Colonic mucosa (tissue), 4 donors: Measurements from ENCODE around the gene HSPBAP1. TPM values are rescaled to one million over a fixed set of nuclear protein-coding genes. Genes with fewer than 3 reads are reported as not detected.

Experiments
- DNase-seq: peaks from one replicate; pipeline ENCODE4 v3.0.0-alpha.2; 2020
- H3K27ac ChIP-seq: fragments of 200-600 bp; one replicate; pipeline ENCODE4 v1.8.0; 2021
- H3K27me3 ChIP-seq: fragments of 200-600 bp; one replicate; pipeline ENCODE4 v1.8.0; 2021
- H3K36me3 ChIP-seq: fragments of 200-600 bp; one replicate; pipeline ENCODE4 v1.8.0; 2021
- H3K4me1 ChIP-seq: fragments of 200-600 bp; one replicate; pipeline ENCODE4 v1.8.0; 2021; ENCODE audit warnings: mild to moderate bottlenecking
- H3K4me3 ChIP-seq: fragments of 200-600 bp; one replicate; pipeline ENCODE4 v1.8.0; 2021
- H3K9ac ChIP-seq, 2 donors: one replicate each; pipeline ENCODE4 v1.7.0; 2013; ENCODE audit warnings: control low read depth in 2 of 2, low read depth in 2 of 2, low read length in 2 of 2
- H3K9me3 ChIP-seq: fragments of 200-600 bp; one replicate; pipeline ENCODE4 v1.8.0; 2021
- intact Hi-C: fragments of 100-400 bp; cut with DNase I; formaldehyde crosslinking; loops from one replicate; pipeline ENCODE4 v1.14.1; 2022
- total RNA-seq, 2 donors: library from RNA; stranded (reverse); fragmentation: NEBNext Ultra II Directional in 1 of 2; extraction: Animal tissue kit (Norgen Biotek cat#: 25700) in 1 of 2; gene quantifications; one replicate each; pipeline ENCODE4 v1.2.1, GENCODE V29; 2021
- TF ChIP-seq, protein P1 (sequence below): fragments of 200-600 bp; IDR thresholded peaks from one replicate; pipeline ENCODE4 v1.8.0; 2022; ENCODE audit warnings: antibody characterized with exemption, mild to moderate bottlenecking
- donor health status: healthy.
- donor health status: DM: no; HTN: no; CAD: no.
- donor health status: DM: no; HTN: no; CAD: no.

The HSPBAP1 gene
- total RNA-seq, 2 donors from 2014 or later, result 4.1 to 5.7 TPM

DNA sequence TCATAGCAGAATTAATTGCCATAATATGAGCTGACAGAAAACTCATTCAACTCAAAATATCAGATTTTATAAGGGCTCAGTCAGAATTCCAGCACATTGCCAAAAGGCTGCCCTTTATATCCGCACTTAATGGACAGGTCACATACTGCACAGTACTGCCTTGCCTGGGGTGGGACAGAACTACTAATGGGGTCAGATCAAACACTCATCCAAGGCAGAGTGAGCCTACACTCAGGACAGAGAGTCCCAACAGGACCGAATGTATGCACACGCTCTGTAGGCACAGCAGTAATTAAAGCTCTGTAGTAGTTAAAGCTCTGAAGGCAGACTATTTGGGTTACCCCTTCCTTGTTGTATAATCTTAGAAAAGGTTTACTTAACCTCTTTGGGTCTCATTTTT, 27.2 kb downstream of the HSPBAP1 start:
- no peak overlapping the region for H3K4me3 ChIP-seq
- H3K27me3 ChIP-seq, result no peaks in the 10 kb centered on the region
- TF ChIP-seq, protein P1, sequence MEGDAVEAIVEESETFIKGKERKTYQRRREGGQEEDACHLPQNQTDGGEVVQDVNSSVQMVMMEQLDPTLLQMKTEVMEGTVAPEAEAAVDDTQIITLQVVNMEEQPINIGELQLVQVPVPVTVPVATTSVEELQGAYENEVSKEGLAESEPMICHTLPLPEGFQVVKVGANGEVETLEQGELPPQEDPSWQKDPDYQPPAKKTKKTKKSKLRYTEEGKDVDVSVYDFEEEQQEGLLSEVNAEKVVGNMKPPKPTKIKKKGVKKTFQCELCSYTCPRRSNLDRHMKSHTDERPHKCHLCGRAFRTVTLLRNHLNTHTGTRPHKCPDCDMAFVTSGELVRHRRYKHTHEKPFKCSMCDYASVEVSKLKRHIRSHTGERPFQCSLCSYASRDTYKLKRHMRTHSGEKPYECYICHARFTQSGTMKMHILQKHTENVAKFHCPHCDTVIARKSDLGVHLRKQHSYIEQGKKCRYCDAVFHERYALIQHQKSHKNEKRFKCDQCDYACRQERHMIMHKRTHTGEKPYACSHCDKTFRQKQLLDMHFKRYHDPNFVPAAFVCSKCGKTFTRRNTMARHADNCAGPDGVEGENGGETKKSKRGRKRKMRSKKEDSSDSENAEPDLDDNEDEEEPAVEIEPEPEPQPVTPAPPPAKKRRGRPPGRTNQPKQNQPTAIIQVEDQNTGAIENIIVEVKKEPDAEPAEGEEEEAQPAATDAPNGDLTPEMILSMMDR, result no peak
- DNase-seq, result no peak
- no peak overlapping the region for H3K9ac ChIP-seq
- H3K36me3 ChIP-seq, result no peaks in the 10 kb centered on the region
- intact Hi-C loops, result no loop called here
- no peak overlapping the region for H3K27ac ChIP-seq
- H3K4me1 ChIP-seq, result no peaks in the 10 kb centered on the region
- no peaks in the 10 kb centered on the region for H3K9me3 ChIP-seq

DNA sequence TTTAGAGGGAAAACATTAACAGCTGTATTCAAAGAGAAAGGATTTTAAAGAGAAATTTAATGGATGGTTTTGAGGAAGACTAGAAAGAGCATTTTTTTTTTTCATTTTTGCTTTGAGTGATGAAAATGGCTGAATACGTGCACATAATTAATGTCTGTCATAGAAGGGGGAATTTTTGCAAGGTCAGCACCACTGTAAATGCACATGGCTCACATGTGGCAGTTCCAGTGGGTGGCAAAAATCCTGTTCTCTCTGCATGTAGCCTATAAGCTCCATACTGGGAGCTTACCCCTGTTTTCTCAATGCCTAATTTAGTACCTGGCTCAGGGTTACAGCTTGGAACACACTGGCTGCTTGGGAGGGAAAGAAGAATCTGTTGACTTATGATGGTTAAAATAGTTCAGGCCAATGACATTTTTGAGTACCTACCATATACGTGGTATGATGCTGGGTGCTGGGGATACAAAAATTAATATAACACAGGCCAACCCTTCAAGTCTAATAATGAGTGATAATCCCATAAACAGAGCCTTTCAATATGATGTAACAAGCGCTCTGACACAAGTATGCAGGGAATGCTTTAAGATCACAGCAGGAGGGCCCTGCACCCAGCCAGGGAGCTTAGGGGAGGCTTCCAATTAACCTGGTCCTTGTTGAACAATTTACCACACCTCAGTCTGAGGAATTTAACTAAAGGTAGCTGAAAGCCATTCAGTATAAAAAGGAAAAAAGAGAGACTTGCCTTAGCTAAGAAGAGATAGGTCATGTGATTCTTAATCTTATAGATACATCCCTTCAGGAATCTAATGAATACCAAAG, 33.0 kb downstream of the HSPBAP1 start:
- no peaks in the 10 kb centered on the region for H3K36me3 ChIP-seq
- no peak for DNase-seq

DNA sequence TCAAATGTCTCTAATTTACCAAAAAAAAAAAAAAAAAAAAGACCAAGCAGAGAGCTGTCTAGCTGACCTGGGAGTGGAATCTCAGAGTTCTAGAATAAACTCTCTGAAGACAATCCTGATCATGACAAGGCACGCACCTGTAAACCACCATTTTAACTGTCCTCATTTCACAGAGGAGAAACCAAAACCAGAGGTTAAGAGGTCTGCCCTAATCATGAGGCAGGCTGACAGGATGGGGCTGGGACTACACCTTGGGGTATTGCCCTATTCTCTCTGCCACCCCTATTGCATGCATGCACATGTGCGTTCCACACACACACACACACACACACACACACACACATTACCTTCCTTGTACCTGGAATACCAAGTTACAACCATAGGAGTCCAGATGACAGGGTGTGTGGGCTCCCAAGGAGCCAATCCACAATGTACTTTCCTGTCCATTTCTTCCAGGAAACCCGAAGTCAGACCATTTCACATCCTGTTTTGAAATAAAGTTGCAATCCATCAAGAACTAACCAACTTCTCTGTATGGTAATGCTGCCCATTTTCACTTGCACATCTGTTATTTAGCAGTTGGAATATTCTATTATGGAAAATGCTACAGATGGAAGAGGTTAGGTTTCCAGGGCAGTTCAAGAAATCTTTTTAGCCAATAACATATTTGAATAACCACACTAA, 34.6 kb downstream of the HSPBAP1 start:
- Histone ChIP-seq H3K27ac (no peak overlapping the region), H3K4me3 (no peak overlapping the region), H3K36me3 (no peaks in the 10 kb centered on the region), H3K4me1 (no peaks in the 10 kb centered on the region), H3K9me3 (no peaks in the 10 kb centered on the region), H3K27me3 (no peaks in the 10 kb centered on the region), H3K9ac (no peak overlapping the region)
- DNase-seq, result no peak
- intact Hi-C loops, result loop anchor here (10.0 kb wide), 2 partner anchors 186 to 266 kb away; partner anchors contain the start of gene SEMA5B
- TF ChIP-seq, protein P1, result no peak

More for the DNA sequence above, 33.0 kb downstream of the HSPBAP1 start:
- H3K27ac ChIP-seq, result no peak overlapping the region
- intact Hi-C loops, result no loop called here
- H3K4me1 ChIP-seq, result no peaks in the 10 kb centered on the region
- TF ChIP-seq, protein P1, result no peak
- H3K27me3 ChIP-seq, result no peaks in the 10 kb centered on the region
- no peak overlapping the region for H3K4me3 ChIP-seq
- H3K9ac ChIP-seq, result no peak overlapping the region
- no peaks in the 10 kb centered on the region for H3K9me3 ChIP-seq

DNA sequence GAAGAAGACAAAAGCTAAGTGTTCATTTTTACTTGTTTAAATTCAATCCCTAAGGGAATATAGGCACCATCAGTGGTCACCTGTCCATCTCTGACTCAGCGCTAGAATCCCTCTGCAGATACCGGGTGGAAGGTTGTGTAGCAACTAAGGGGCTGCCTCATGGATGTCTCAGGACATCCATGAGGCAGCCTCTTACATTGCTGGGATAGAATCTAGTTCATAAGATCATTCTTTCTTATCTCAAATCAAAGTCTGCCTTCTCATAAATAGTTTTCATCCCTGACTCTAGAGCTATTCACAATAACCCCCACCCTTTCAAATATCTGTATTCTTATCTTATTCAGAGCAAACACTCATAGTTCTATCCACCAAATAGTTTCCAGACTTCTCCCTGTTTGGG, 38.1 kb downstream of the HSPBAP1 start:
- Histone ChIP-seq H3K9me3 (no peaks in the 10 kb centered on the region), H3K27me3 (no peaks in the 10 kb centered on the region), H3K4me3 (no peak overlapping the region), H3K9ac (no peak overlapping the region), H3K36me3 (no peaks in the 10 kb centered on the region), H3K4me1 (no peaks in the 10 kb centered on the region), H3K27ac (no peak overlapping the region)
- intact Hi-C loops, result loop anchor here (10.0 kb wide), 2 partner anchors 189 to 269 kb away; partner anchors contain the start of gene SEMA5B
- no peak for DNase-seq
- TF ChIP-seq, protein P1, result no peak

DNA sequence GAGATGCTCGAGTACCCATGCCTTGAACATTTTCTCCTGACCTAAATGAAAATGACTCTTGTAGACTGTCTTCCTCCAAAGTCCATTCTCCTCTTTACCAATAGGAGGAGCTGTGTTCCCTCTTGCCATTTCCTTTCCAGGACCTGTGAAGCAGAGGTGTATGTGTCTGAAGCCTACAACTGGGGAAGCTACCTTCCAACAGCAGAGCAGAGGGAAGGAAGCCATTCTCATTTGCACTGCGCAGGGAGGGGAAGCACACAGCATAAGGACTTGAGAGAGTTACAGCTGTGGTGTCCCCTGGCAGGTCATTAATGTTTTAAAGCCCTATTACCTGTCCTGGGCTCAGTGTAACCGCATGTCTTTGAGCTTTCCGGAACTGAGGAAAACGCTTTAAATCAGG, 38.7 kb downstream of the HSPBAP1 start:
- no peak overlapping the region for H3K4me3 ChIP-seq
- H3K27ac ChIP-seq, result no peak overlapping the region
- H3K9me3 ChIP-seq, result no peaks in the 10 kb centered on the region
- H3K36me3 ChIP-seq, result no peaks in the 10 kb centered on the region
- H3K27me3 ChIP-seq, result no peaks in the 10 kb centered on the region
- H3K4me1 ChIP-seq, result no peaks in the 10 kb centered on the region
- TF ChIP-seq, protein P1, result peak; percentile 77
- H3K9ac ChIP-seq, result no peak overlapping the region
- intact Hi-C loops, result loop anchor here (10.0 kb wide), 2 partner anchors 190 to 270 kb away; partner anchors contain the start of gene SEMA5B
- DNase-seq, result peak; percentile 21
